Chondrocyte (in vitro differentiated cells): ENCODE results near the gene LAP3. TPM values are rescaled to one million over a fixed set of nuclear protein-coding genes. Genes with fewer than 3 reads are reported as not detected.
A peak's percentile ranks its signal among the peaks of the same experiment; 100 is the strongest.

Experiments
- DNase-seq: peaks from one replicate; pipeline ENCODE4 v3.0.0; 2021; ENCODE audit warnings: mixed read lengths, low spot score
- H3K27ac Mint-ChIP-seq: one replicate; pipeline ENCODE4 v1.8.0; 2021; ENCODE audit warnings: mild to moderate bottlenecking, moderate library complexity, mixed read lengths; ENCODE audit not compliant: unreplicated experiment
- H3K27me3 Mint-ChIP-seq: 2 replicates; pipeline ENCODE4 v1.8.0; 2021; ENCODE audit warnings: low read depth, mixed read lengths
- H3K36me3 Mint-ChIP-seq: 2 replicates; pipeline ENCODE4 v1.8.0; 2021; ENCODE audit warnings: low read depth, mixed read lengths
- H3K4me1 Mint-ChIP-seq: 2 replicates; pipeline ENCODE4 v1.8.0; 2021; ENCODE audit warnings: low read depth, mild to moderate bottlenecking, mixed read lengths
- H3K4me3 Mint-ChIP-seq: one replicate; pipeline ENCODE4 v1.8.0; 2021; ENCODE audit warnings: mild to moderate bottlenecking, moderate library complexity, mixed read lengths; ENCODE audit not compliant: unreplicated experiment
- H3K9me3 Mint-ChIP-seq: 2 replicates; pipeline ENCODE4 v1.8.0; 2021; ENCODE audit warnings: low read depth, mixed read lengths
- long read RNA-seq: library from polyadenylated mRNA; stranded (forward); transcript quantifications from one replicate; pipeline ENCODE4 v2.0.0, GENCODE V29; 2021
- total RNA-seq: library from RNA; stranded (reverse); gene quantifications from 3 replicates; pipeline ENCODE4 v1.2.1, GENCODE V29; 2021
- TF ChIP-seq, protein P1 (sequence below): fragments of 200-600 bp; sonication (generic); IDR thresholded peaks from 2 replicates; pipeline ENCODE4 v1.5.0; 2021; ENCODE audit warnings: antibody characterized with exemption, mild to moderate bottlenecking, moderate library complexity

Gene LAP3
- 38.5 to 43.7 TPM (median 39.2 TPM) in 3 replicates for total RNA-seq
- long read RNA-seq, transcript LAP3-201 (13 exons, 2,213 nt) = major isoform, 100 of 109 reads
- long read RNA-seq, partial matches to known transcripts = 6 of 109 reads
- long read RNA-seq, other reads (novel, unspliced or antisense) = 3 of 109 reads

DNA sequence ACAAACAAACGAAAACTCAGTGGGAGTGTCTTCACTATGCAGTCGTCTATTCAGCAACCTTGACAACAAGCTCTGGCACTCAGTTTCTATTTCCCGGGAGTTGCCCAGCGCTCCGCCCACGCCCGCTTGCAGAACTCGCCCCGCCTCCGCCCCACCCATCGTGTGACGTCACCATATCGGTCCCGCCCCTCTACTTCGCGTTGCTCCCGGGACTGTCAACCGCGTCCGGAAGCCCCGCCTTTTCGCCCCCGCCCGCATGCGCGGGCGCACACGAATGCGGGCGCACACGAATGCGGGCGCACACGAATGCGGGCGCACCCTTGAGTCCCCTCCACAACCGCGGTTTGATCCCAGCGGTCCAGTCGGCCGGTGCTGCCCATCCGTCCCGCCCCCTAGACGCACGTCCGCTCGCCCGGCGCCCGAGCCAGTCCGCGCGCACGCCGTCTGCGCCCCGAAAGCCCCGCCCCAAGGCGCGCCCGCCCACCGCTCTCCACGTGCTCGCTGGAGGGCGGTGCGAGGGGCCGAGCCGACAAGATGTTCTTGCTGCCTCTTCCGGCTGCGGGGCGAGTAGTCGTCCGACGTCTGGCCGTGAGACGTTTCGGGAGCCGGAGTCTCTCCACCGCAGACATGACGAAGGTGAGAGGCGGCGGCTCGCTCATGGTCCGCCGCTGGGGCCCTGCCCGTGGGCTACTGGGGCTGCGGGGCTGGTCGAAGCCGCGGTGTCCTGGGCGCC is at the start of gene LAP3:
LAP3 (plus strand) TSS at position 267 of the 733 bp plus-strand sequence; CDS start at position 535, 268 bp downstream.
- H3K27ac Mint-ChIP-seq = peak within 1 kb of the TSS; percentile 91
- peak; percentile 98 for DNase-seq
- no peaks in the 10 kb centered on the region for H3K27me3 Mint-ChIP-seq
- H3K4me1 Mint-ChIP-seq = peaks cover 24% of the 10 kb centered on the region
- peak within 1 kb of the TSS; percentile 81 for H3K4me3 Mint-ChIP-seq
- no peaks in the 10 kb centered on the region for H3K36me3 Mint-ChIP-seq
- H3K9me3 Mint-ChIP-seq = no peaks in the 10 kb centered on the region
- TF ChIP-seq, protein P1, sequence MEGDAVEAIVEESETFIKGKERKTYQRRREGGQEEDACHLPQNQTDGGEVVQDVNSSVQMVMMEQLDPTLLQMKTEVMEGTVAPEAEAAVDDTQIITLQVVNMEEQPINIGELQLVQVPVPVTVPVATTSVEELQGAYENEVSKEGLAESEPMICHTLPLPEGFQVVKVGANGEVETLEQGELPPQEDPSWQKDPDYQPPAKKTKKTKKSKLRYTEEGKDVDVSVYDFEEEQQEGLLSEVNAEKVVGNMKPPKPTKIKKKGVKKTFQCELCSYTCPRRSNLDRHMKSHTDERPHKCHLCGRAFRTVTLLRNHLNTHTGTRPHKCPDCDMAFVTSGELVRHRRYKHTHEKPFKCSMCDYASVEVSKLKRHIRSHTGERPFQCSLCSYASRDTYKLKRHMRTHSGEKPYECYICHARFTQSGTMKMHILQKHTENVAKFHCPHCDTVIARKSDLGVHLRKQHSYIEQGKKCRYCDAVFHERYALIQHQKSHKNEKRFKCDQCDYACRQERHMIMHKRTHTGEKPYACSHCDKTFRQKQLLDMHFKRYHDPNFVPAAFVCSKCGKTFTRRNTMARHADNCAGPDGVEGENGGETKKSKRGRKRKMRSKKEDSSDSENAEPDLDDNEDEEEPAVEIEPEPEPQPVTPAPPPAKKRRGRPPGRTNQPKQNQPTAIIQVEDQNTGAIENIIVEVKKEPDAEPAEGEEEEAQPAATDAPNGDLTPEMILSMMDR = no peak

DNA sequence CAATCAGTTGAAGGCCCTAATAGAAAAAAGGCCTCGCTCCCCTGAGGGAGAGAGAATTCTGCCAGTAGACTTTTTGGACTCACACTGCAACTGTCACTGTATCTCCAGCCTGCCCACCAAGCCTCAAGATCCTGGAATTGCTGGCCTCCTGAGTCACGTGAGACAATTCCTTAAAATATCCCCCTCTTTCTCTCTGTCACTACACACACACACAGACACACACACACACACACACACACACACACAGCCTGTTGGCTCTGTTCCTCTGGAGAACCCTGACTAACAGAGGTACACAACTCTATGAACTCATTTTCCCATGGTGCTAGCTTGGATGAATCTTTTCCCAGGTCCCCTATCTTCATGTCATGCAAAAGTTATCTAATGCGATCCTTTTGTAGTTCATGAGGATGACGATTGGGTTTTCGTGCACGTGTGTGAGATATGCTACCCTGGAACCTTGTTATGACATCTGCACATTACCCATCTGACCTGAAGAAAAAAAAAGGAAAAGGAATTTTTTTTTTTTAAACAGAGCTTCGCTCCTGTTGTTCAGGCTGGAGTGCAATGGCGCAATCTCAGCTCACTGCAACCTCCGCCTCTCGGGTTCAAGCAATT is 48.3 kb upstream of the LAP3 start:
- H3K27me3 Mint-ChIP-seq = peaks cover 5% of the 10 kb centered on the region
- H3K36me3 Mint-ChIP-seq = no peaks in the 10 kb centered on the region
- TF ChIP-seq, protein P1 = no peak
- H3K4me1 Mint-ChIP-seq = peaks cover 5% of the 10 kb centered on the region
- no peaks in the 10 kb centered on the region for H3K9me3 Mint-ChIP-seq
- H3K27ac Mint-ChIP-seq = no peak overlapping the region
- H3K4me3 Mint-ChIP-seq = no peak overlapping the region
- no peak for DNase-seq

DNA sequence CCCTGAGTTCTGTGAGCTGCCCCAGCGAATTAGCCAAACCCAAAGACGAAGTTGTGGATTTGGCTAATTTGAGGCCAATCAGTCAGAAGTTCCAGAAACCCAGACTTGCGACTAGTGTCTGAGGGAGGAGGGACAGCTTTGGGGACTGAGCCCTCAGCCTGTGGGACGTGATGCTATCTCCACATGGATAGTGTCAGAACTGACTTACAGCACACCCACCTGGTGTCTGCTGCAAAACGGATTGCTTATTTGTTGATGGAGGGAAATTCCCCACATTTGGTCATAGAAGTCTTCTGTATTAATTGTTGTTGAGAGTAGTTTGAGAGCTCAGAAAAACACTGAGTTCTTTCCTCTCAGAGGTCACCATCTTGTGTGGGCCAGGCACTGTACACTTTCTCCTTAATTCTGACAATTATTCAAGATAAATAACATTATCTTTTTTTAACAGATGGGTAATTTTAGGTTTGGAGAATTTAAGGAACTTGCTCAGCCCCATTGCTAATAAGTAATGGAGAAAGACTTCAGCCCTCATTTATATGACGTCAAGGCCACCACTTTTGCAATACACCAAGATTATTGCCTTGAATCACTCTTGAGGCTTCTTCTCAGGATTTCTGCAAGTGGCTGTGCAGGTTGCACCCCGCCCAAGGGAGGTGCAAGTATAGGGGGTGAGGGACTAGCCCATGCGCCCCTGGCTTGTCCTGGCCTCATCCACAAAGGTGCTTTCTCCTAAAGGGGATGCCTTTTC is 45.3 kb upstream of the LAP3 start:
- Mint-ChIP-seq H3K27me3 (no peaks in the 10 kb centered on the region), H3K9me3 (no peaks in the 10 kb centered on the region), H3K4me3 (no peak overlapping the region), H3K4me1 (peaks cover 5% of the 10 kb centered on the region), H3K36me3 (no peaks in the 10 kb centered on the region), H3K27ac (no peak overlapping the region)
- TF ChIP-seq, protein P1 = no peak
- no peak for DNase-seq

DNA sequence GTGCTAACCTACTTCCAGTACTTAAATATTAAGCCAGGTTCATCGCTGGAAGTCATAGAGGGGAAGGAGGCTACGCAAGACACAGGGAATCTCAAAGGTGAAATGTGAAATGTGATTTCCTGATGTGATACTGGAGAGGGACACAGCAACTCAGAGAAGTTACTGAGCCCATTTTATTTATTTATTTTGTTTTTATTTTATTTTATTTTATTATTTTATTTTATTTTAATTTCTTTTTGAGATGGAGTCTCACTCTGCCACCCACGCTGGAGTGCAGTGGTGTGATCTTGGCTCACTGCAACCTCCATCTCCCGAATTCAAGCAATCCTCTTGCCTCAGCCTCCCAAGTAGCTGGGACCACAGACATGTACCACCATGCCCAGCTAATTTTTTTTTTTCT is 42.3 kb upstream of the LAP3 start:
- H3K4me1 Mint-ChIP-seq = peaks cover 3% of the 10 kb centered on the region
- no peak overlapping the region for H3K27ac Mint-ChIP-seq
- no peaks in the 10 kb centered on the region for H3K36me3 Mint-ChIP-seq
- no peaks in the 10 kb centered on the region for H3K9me3 Mint-ChIP-seq
- DNase-seq = no peak
- H3K27me3 Mint-ChIP-seq = no peaks in the 10 kb centered on the region
- no peak overlapping the region for H3K4me3 Mint-ChIP-seq
- TF ChIP-seq, protein P1 = no peak

DNA sequence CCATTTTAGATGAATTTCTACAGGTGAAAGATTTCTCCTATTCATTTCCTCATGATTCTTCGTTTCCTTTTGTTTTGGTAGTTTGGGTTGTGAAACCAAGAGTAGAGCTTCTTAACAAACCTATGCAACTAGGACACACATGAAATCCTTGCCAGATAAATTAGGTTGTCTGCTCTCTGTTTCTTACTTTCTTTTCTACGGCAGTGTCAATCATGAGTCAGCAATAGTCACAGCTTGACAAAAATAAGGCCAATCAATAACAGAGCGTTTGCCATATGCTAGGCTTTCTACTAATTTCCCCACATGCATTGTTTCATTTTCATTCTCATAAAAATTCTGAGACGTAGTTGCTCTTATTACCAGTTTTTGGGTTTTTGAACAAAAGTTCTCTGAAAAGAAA is 41.8 kb upstream of the LAP3 start:
- H3K9me3 Mint-ChIP-seq = no peaks in the 10 kb centered on the region
- H3K27ac Mint-ChIP-seq = no peak overlapping the region
- H3K4me3 Mint-ChIP-seq = no peak overlapping the region
- H3K4me1 Mint-ChIP-seq = peaks cover 3% of the 10 kb centered on the region
- DNase-seq = no peak
- TF ChIP-seq, protein P1 = no peak
- H3K27me3 Mint-ChIP-seq = peaks cover 4% of the 10 kb centered on the region
- no peaks in the 10 kb centered on the region for H3K36me3 Mint-ChIP-seq
